HG03097 (cell line): Measurements from ENCODE around the gene SLC12A7.

Experiments
- ATAC-seq: cut with Tn5 transposase; IDR thresholded peaks from one replicate; pipeline ENCODE4 v1.9.1; 2021; ENCODE audit not compliant: unreplicated experiment, low FRiP score

Gene SLC12A7

DNA sequence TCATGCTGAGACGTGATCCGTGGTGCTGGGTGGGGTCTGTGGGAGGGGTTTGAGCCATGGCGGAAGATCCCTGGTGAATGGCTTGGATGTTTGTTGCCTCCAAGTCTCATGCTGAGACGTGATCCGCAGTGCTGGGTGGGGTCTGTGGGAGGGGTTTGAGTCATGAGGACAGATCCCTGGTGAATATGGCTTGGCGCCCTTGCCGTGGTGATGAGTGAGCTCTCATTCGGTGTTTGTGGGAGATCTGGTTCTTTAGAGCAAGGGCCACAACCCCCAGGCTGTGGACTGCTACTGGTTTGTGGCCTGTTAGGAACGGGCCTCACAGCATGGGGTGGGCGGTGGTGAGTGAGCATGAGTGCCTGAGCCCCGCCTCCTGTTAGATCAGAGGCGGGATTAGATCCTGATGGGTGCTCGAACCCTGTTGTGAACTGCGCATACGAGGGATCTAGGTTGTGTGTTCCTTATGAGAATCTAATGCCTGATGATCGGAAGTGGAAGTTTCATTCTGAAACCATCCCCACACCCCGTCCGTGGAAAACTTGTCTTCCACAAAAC lies 72.1 kb downstream of the SLC12A7 start:
- no peak for ATAC-seq

DNA sequence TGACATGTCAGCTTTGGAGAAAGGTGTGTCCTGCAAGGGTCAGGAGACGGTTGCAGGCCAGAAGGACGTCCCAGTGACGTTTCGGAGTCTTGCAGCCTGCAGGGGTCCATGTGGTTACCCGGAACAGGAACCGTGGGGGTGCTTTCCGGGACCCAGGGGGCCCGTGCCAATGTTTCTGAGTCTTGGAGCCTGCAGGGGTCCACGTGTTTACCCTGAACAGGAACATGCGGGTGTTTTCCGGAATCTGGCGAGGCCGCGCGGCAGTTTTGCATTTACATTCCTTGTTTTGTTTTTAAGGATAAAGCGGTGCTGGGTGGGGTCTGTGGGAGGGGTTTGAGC lies 72.7 kb downstream of the SLC12A7 start:
- no peak for ATAC-seq

DNA sequence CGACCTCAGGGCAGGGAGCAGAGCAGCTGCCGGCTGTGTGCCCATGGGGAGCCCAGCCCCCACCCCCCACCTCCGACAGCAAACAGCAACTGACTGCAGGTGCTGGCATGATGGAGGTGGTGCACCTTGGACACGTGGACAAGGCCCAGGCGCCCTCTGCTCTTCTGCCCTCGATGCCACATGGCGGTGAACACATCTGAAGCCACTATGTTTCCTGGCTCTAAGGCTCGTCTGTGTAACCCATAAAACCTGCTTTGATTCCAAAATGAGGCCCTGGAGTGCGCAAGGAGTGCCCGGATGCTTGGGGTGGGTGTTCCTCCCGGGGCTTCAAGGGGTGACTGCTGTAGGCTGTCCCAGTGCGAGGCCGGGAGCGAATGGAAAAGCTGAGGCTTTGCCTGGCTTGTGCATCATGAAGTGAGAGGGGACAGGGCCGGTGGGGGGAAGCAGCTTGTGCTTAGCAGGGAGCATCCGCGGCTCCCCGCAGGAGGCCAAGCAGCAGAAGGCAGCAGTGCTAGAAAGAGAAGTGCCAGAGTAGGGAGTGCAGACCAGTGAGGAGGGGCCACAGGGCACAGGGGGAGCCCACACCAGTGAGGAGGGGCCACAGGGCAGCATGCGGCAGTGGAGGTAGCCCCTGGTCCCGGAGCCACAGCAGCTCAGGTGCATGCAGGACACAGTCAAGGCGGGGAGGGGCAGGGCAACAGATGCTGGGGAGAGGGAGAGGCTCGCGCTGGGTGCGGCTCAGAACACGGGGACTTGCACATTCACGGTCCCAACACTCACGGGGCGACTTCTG lies 73.2 kb downstream of the SLC12A7 start:
- ATAC-seq = no peak

DNA sequence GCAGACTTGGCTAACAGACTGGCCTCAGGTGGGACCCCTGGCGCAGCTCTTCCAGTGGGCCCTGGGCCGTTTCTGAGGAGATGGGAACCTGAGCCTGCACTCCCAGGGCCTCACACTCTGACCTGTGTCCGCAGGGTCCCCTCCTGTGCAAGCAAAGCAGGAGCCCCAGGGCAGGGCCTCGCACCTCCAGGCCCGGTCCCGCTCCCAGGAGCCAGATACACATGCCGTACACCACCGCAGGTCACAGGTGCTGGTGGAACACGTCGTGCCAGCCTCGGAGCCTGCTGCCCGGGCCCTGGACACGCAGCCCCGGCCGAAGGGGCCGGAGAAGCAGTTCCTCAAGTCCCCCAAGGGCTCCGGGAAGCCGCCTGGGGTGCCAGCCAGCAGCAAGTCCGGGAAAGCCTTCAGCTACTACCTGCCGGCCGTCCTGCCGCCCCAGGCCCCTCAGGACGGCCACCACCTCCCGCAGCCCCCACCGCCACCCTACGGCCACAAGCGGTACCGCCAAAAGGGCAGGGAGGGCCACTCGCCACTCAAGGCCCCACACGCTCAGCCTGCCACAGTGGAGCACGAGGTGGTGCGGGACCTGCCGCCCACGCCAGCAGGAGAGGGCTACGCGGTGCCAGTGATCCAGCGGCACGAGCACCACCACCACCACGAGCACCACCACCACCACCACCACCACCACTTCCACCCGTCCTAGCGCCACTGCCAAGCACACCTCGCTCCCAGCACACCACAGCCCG lies 74.0 kb downstream of the SLC12A7 start:
- no peak for ATAC-seq

DNA sequence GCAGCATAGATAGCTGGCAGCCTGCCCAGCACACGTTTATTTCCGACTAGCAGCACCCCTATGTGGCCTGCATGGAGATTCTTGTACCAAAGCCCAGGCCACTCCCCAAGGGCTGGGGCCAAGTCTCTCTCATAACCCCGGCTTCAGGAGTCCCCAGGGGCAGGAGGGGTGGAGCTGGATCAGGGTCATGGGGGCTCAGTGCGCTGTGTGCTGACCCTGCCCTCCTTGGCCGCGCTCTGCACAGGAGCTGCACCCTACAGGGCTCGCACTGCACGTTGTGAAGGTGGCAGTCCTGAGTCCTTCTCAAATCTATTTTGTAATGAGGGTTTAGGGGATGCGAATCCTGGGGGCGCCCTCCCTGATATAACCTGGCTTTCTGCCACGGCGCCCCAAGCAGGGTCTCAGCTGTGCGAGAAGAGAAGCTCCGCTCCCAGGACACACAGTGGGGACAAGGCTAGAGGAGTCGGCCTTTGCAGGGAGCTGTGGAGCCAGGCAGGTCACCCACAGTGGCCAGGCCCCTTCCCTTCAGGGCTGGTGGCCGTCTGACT lies 74.7 kb downstream of the SLC12A7 start:
- no peak for ATAC-seq

DNA sequence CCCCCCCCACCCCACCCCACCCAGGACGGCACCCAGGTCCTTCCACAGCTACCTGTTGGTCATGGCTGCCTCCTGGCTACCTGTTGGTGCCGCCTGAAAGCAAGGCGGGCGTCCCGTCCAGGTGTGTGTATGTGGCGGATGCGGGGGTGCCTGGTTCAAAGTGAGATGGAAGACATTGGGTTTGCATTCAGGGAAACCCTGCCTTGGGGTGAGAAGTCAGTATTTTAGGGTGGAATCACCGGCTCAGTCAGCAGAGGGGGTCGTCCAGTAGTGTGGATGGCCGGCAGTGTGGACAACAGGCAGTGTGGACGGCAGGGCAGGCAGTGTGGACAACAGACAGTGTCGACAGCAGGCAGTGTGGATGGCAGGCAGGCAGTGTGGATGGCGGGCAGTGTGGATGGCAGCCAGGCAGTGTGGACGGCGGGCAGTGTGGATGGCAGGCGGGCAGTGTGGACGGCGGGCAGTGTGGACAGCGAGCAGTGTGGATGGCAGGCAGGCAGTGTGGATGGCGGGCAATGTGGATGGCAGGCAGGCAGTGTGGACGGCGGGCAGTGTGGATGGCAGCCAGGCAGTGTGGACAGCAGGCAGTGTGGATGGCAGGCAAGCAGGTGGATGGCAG lies 75.2 kb downstream of the SLC12A7 start:
- ATAC-seq = no peak

DNA sequence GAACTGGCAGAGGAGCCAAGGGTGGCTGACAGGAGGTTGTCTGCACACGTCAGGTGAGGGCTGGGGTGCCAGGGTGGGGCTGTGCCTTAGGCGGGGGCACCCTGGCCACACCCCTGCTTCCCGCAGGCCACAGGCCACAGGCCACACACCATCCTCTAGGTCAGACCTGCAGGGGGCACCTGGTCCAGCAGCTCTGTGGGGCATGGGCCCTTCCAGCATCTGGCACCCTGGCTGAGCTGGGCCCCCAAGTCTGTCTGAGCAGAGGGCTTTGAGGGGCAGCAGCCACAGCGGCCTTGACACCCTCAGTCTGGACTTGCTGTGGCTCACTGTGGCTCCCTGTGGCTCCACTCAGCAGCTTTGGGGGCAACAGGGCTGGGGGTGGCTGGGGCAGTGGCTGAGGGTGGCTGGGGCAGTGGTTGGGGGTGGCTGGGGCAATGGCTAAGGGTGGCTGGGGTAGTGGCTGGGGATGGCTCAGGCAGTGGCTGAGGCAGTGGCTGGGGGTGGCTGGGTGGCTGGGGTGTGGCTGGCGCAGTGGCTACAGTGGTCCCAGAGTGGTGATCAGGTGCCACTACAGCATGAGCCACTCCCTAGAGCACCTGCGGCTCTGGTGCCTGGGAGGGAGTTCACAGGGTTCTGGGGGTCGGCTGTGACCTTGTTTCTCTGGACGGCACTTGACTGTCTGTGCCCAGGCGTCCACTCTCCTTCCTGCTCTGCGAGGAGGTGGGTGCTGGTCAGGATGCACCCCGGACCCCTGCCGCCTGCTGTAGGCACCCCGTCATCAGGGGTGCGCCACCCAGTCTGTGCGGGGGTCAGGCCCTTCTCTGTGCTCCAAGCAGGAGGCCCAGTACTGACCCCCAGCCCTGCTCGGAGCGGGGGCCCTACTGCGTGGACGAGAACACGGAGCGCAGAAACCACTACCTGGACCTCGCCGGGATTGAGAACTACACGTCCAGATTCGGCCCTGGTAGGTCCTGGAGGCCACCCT lies 76.2 kb downstream of the SLC12A7 start:
- no peak for ATAC-seq

DNA sequence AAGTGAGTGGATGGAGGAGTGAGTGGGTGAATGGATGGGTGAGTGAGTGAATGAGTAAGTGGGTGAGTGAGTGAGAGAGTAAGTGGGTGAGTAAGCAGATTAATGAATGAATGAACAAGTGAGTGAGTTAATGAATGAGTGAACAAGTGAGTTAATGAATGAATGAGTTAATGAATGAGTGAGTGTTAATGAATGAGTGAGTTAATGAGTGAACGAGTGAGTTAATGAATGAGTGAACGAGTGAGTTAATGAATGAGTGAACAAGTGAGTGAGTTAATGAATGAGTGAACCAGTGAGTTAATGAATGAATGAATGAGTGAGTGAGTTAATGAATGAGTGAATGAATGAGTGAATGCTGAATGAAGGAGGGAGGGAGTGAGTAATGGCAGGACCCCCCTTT lies 76.9 kb downstream of the SLC12A7 start:
- ATAC-seq = no peak

DNA sequence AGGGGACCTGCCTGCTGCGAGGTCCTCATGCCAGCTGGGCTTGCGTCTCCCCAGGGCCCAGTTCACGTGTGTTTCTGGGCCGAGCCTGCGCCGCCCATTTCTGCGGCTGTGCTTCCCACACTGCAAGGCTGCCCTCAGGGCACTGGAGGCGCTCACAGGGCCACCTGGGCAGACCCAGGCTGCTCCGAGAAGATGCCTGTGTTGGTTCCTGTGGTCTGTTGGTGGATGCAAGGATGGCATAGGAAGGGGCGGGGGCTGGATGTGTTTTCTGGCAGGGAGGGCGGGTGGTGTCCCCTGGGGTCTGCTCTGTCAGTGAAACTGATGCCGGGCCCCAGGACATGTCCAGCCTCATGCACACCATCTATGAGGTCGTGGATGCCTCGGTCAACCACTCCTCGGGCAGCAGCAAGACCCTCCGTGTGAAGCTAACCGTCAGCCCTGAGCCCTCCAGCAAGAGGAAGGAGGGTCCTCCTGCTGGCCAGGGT lies 77.4 kb downstream of the SLC12A7 start:
- ATAC-seq = no peak

DNA sequence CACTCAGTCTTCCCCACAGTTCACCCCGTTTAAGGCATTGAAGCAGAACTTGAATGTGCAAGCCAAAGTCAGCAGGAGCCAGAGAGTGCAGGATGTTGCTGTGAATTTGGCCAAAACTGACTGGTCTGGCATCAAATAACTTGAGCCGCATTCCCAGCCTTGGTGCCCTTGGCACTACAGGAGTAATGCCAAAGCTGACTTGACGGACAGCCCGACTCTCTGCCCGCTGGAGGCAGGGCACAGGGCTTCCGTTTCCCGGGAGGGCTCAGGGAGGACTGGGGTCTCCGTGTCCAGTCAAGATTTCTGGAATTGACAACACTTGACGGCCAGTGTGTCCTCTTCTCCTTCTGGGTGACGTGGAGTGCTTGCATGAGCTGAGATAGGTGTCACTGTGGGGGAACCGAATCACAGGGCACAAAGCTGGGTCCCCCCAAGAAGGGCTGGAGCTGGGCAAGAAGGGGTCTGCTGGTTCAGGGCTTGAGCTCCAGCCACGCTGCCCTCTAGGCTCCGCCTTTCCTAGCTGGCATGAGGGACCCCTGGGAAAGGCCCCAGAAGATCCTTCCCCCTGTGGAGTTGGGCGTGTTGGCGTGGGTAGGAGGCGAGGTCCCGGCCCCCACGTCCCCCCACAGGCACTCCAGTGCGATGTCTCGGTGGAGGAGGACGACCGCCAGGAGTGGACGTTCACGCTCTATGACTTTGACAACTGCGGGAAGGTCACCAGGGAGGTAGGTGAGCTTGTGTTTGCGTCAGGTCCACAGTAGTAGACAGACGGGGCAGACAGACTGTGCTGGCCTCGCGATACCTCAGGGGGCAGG lies 78.0 kb downstream of the SLC12A7 start:
- ATAC-seq = no peak

DNA sequence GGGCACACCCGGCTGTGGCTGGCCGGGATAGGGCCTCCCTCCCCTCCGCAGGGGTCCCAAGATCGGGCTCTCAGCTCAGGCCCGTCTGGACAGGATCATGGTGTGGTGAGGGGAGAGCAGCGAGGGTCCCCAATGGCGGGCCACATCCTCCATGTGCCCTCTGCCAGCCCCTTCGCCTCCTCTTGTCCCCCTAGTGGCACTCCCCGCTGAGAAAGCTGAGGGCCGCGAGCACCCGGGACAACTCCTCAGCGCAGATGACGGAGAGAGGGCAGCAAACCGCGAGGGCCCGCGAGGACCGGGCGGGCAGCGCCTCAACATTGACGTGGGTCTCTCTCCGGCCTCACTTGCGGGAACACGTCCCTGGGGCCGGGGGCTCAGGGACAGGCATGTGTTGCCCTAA lies 78.7 kb downstream of the SLC12A7 start:
- no peak for ATAC-seq

DNA sequence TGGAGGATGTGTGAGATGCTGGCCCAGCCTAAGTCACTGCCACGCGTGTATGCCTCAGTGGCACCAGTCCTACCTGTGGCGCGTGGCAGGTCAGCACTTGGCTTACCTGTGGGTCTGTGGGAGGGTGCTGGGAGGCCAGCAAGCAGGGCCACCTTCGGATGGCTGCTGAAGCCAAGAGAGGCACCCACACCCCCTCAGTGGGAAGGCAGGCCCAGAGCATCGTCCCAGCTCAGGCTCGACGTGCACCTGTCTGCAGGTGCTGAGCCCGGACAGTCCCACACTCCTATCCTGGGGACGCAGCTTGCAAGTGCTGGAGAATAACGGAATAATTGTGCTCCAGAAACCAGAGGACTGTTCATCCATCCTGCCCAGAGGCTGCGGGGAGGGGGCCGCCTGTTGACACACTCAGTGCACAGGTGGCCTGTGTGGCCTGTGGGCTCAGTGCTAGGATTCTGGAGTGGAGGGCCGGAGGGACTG lies 79.3 kb downstream of the SLC12A7 start:
- ATAC-seq = no peak

DNA sequence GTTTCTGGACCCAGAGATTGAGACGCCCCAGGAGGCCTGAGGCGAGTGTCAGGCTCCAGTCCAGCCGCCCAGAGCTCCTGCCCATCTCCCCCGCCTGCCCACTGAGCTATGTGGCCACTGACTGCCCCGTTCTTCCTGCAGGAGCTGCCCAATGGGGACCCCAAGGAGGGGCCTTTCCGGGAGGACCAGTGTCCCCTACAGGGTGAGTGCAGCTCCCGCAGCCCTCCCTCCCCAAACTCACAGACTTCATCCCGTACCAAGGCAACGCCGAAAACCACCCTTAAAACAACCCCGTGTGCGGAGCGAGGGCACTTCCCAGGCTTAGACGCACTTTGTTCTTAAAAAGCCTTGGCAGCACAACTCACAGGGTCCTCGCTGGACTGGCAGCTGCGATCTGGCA lies 79.9 kb downstream of the SLC12A7 start:
- no peak for ATAC-seq

DNA sequence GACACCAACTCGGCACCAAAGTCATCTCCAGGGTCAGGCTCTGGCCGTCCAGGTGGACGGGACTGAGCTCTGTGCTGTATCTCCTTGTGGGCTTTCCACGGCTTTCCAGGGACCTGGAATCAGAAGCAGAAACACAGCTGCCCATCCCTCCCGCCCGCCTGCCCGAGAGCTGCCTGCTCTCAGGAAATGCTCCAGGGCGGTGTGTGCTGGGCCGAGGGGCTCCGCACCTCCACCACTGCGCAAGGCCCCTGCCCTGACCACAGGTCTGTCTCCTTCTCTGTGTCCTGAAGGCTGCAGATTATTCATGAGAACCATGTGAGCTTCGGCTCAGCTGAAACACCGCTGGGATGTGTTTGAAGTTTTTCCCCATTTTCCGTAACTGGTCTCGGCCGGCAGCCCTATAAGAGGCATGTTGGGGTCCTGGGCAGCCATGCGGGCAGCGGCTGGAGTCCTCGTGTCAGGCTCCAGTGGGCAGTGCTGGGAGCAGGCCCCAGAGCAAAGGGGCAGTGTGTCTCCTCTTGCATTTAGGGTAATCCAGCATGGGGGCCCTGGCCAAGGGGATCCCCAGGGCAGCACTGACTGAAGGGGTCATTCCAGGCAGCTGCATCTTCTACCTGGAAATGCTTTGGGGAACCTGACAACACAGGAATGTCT lies 80.4 kb downstream of the SLC12A7 start:
- ATAC-seq = no peak

DNA sequence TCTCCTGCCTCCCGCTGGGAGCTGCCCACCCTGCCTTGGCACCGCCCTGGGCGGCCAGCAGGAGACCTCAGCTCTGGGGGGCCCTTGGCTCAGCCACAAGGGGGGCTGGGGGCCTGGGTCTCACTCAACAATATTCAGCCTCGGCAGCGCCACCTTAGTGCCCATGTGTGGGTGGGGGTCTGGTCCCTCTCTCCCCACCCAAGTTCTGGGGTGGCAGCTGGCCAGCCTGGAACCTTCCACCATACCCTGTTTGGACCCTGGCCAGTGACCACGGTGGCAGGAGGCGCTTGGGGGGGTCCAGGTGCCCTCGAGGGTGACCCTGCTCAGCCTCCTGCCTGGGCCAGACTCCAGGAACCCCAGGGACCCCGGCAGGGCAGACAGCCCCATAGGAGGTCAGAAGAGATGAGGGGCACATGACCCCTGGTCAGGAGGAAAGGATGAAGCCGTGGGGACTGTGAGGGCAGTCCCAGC lies 81.0 kb downstream of the SLC12A7 start:
- ATAC-seq = no peak

DNA sequence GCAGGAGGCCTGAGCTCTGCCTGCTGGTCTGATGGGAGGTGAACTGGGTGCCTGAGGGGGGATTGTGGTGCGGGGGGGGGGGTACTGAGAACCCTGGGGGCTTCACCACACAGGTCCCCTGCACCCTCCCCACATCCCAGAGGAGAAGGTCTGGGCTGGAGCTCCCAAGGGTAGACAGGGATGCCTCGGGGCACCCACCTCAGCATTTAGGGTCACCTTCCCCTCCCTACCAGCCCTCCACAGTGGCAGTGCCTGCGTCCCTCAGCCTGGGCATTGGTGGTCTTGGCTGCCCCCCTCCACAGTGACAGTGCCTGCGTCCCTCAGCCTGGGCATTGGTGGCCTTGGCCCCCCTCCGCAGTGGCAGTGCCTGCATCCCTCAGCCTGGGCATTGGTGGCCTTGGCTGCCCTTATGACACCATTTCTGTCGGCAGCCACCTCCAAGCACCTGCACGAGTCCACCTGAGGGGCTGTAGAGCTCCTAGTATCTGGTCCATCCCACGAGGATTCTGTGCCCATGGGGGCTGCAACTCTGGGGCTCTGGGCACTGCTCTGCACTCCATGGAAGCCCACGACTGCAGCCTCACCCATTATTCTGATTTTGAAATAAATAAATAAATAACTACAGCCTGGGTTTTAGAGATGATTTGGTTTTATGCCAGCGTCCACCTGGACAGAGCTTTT lies 81.8 kb downstream of the SLC12A7 start:
- ATAC-seq = no peak

DNA sequence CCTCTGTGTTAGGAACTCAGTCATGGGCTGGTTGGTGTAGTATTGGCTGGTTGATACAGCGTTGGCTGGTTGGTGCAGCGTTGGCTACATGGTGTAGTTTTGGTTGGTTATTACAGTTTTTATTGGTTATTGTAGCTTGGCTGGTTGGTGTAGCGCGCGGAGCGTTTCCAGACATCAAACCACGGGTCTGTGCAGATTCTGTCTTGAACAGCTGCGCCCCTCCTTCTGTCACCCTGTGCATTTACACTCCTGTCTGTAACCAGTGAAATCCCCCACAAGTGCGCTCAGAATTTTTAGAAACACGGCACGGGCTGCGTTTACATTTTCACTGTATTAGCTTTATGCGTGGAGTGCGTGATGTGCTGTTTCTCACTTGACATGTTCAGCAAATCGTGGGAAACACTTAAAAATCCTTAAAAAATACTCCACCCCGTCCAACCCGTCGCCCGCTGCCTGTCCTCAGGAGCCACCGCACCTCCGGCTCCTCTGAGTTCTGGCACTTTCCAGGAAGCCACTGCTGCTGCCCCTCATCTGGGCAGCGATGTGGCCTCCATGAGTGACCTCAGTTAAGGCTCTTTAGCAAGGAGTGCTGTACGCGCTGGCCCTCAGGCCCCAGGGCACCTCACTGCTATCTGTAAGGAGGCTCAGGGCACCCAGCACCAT lies 82.5 kb downstream of the SLC12A7 start:
- no peak for ATAC-seq
